Stimulated activated CD8-positive, alpha-beta memory T cell treated with anti-CD3 and anti-CD28 coated beads, Interleukin-4, amount 100 ng/mL, for 4 hours (primary cell): ENCODE results near the gene CSE1L.
"Not testable (repeated sequence)": the region's sequence is repeated elsewhere in the genome, so short reads cannot be mapped to it uniquely, and the experiment has no call there.

ENCODE experiments used
- DNase-seq, 2 donors: peaks; one replicate each; pipeline ENCODE4 v3.0.0-alpha.2; 2020; ENCODE audit warnings: low read depth in 2 of 2, low spot score in 1 of 2

CSE1L gene

GRCh38 chr20:49118307-49118706 is 72.2 kb downstream of the CSE1L start:
- DNase-seq, result no peak

DNA sequence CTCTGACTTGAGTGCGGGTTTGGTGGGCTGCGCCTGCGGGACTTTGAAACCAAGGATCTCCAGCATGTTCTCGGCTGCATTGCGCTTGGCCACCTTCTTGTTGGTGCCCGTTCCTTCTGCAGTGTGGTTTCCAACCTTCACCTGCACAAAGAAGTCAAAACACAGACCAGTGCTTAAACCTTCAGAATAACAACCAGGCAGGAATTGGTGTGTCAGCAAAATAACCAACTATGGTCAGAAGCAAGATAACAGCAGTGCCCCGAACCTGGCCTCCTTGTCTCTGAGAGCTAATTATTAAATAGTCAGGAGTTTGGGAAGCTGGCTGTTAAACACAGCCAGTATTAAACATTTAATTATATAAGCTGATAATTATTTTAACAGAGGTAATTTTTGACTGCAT is 73.9 kb downstream of the CSE1L start:
- no peak for DNase-seq

DNA sequence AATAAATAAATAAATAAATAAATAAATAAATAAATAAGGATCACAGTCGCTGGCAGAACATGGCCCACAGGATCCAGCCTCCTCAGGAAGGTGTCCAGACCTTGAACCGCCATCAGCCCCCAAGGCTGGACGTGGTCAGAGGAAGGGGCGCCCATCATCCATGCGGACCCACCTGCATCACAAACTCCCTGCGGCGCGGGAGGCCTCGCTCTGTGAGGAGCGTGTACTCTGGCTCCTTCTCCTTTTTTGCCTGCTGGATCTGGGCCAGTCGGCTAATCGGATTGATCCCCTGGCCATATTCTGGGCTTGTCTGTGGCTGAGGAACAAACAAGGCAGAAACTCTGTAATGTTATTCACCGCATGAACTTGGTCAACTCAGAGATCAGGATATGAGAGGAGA is 76.8 kb downstream of the CSE1L start:
- no peak for DNase-seq

GRCh38 chr20:49123982-49124381 is 77.9 kb downstream of the CSE1L start:
- no peak for DNase-seq

DNA sequence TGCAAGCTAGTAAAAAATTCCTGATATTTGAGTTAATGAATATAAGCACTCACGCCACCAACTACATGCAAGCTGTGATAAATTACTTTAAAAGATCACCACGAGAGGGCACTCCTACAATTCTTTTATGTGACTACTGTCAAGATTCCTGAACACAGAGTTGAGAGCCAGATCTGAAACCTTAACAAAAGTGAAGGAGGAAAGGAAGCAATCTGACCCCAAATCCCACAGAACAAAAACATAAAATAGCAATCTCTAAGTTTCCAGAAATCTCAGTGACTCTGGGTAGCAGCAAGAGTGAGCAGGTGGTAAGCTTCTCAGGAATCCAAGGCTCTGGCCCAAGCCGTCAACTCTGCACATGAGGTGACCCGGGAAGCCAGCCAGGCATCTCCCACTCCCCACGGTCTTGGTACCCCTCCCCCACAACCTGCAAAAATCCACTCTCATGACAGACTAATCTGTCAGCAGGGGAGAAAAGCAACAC is 86.9 kb downstream of the CSE1L start:
- no peak for DNase-seq

- no peak for DNase-seq
Measured at GRCh38 chr20:49133571-49133970, 87.5 kb downstream of the CSE1L start.

DNA sequence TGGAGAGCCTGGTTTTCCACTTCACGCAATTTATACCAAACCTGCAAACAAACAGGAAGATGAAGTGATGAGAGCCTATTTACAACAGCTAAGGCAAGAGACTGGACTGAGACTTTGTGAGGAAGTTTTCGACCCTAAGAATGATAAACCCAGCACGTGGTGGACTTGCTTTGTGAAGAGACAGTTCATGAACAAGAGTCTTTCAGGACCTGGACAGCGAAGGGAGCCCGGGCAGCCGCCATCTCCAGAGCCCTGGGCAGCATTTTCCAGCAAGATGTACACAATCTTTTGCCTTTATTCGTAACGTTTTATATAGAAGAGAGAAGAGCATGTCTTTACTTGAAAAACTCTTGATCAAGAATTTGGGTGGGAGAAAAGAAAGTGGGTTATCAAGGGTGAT is 88.7 kb downstream of the CSE1L start:
- DNase-seq, result not testable (repeated sequence)

DNA sequence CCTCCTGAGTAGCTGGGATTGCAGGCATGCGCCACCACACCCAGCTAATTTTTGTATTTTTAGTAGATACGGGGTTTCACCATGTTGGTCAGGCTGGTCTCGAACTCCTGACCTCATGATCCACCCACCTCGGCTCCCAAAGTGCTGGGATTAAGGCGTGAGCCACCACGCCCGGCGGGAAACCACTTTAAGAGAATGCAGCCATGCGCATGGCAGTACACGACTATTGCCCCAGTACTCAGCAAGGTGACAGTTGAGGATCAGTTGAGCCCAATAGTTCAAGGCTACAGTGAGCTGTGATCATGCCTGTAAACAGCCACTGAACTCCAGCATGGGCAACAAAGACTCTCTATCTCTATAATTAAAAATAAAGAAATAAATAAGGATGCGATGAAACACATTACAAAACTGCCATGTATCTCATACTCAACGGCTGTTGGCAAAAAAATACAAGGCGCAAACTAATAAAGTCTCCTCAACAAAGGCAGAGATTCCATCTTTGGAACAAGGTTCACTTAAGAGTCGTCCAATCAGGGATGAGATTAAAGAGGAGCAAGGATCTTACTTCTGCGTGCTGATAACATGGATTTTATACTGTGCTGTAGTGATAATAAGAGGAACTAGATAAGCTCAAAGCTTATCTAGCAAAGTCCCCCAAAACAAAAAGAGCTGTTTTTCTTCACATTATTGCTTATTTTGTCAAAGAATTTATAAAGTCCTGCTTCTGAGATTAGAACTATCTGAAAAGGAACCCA is 90.9 kb downstream of the CSE1L start:
- no peak for DNase-seq

GRCh38 chr20:49138431-49138830 is 92.3 kb downstream of the CSE1L start:
- DNase-seq, result no peak

DNA sequence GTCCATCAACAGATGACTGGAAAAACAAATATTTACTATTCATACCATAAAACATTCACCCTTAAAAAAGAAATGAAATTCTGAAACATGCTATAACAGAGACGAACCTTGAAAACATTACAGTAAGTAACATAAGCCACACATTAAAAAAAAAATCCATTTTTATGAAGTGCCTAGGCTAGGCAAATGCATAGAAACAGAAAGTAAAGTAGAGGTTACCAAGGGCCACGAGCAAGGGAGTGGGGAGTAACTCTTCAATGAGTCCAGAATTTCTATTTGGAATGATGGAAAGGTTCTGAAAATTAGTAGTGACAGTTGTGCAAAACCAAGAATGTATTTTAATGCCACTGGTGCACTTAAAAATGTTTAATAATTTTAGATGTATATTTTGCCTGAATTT is 94.3 kb downstream of the CSE1L start:
- DNase-seq, result no peak

DNA sequence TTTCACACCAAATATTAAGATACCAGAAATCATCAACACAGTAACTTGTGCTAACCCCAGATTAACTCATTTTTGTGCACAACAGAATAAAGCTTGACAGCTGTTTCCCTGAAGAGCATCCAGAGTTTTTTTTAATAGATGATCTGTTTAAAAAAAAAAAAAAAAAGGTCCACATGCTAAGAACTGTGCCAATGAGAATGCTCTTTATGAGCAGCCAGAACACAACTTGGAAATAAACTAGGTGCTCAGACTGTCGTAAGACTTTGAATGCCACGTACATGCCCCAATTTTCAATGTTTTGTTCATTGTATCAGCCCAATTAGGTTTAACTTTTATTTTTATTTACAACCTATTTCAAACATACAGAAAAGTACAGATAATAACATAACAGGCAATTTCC is 94.7 kb downstream of the CSE1L start:
- DNase-seq, result no peak
